ENCODE data around the gene GNA14. TPM values are rescaled to one million over a fixed set of nuclear protein-coding genes. Genes with fewer than 3 reads are reported as not detected.

Gene GNA14
- total and polyA plus RNA-seq, 2 of the 8 experiments (the other 6 are each of a cell fraction or from before 2014, with no cell fraction given): 3.4 to 6.3 TPM

- TF ChIP-seq, protein P1, sequence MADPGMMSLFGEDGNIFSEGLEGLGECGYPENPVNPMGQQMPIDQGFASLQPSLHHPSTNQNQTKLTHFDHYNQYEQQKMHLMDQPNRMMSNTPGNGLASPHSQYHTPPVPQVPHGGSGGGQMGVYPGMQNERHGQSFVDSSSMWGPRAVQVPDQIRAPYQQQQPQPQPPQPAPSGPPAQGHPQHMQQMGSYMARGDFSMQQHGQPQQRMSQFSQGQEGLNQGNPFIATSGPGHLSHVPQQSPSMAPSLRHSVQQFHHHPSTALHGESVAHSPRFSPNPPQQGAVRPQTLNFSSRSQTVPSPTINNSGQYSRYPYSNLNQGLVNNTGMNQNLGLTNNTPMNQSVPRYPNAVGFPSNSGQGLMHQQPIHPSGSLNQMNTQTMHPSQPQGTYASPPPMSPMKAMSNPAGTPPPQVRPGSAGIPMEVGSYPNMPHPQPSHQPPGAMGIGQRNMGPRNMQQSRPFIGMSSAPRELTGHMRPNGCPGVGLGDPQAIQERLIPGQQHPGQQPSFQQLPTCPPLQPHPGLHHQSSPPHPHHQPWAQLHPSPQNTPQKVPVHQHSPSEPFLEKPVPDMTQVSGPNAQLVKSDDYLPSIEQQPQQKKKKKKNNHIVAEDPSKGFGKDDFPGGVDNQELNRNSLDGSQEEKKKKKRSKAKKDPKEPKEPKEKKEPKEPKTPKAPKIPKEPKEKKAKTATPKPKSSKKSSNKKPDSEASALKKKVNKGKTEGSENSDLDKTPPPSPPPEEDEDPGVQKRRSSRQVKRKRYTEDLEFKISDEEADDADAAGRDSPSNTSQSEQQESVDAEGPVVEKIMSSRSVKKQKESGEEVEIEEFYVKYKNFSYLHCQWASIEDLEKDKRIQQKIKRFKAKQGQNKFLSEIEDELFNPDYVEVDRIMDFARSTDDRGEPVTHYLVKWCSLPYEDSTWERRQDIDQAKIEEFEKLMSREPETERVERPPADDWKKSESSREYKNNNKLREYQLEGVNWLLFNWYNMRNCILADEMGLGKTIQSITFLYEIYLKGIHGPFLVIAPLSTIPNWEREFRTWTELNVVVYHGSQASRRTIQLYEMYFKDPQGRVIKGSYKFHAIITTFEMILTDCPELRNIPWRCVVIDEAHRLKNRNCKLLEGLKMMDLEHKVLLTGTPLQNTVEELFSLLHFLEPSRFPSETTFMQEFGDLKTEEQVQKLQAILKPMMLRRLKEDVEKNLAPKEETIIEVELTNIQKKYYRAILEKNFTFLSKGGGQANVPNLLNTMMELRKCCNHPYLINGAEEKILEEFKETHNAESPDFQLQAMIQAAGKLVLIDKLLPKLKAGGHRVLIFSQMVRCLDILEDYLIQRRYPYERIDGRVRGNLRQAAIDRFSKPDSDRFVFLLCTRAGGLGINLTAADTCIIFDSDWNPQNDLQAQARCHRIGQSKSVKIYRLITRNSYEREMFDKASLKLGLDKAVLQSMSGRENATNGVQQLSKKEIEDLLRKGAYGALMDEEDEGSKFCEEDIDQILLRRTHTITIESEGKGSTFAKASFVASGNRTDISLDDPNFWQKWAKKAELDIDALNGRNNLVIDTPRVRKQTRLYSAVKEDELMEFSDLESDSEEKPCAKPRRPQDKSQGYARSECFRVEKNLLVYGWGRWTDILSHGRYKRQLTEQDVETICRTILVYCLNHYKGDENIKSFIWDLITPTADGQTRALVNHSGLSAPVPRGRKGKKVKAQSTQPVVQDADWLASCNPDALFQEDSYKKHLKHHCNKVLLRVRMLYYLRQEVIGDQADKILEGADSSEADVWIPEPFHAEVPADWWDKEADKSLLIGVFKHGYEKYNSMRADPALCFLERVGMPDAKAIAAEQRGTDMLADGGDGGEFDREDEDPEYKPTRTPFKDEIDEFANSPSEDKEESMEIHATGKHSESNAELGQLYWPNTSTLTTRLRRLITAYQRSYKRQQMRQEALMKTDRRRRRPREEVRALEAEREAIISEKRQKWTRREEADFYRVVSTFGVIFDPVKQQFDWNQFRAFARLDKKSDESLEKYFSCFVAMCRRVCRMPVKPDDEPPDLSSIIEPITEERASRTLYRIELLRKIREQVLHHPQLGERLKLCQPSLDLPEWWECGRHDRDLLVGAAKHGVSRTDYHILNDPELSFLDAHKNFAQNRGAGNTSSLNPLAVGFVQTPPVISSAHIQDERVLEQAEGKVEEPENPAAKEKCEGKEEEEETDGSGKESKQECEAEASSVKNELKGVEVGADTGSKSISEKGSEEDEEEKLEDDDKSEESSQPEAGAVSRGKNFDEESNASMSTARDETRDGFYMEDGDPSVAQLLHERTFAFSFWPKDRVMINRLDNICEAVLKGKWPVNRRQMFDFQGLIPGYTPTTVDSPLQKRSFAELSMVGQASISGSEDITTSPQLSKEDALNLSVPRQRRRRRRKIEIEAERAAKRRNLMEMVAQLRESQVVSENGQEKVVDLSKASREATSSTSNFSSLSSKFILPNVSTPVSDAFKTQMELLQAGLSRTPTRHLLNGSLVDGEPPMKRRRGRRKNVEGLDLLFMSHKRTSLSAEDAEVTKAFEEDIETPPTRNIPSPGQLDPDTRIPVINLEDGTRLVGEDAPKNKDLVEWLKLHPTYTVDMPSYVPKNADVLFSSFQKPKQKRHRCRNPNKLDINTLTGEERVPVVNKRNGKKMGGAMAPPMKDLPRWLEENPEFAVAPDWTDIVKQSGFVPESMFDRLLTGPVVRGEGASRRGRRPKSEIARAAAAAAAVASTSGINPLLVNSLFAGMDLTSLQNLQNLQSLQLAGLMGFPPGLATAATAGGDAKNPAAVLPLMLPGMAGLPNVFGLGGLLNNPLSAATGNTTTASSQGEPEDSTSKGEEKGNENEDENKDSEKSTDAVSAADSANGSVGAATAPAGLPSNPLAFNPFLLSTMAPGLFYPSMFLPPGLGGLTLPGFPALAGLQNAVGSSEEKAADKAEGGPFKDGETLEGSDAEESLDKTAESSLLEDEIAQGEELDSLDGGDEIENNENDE (IDR thresholded peaks at IDR 0.05; ENCODE audit: insufficient replicate concordance, low read length): no peak
- TF ChIP-seq, protein P2, sequence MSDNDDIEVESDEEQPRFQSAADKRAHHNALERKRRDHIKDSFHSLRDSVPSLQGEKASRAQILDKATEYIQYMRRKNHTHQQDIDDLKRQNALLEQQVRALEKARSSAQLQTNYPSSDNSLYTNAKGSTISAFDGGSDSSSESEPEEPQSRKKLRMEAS (IDR thresholded peaks at IDR 0.05): no peak
- TF ChIP-seq TAF7 (optimal IDR thresholded peaks at IDR 0.05; ENCODE audit: borderline replicate concordance, low read depth, low read length) (no peak), BRCA1 (IDR thresholded peaks at IDR 0.05; ENCODE audit: low read depth, low read length) (no peak), KDM4A (IDR thresholded peaks at IDR 0.05; ENCODE audit: low read depth, low read length, severe bottlenecking) (no peak), FOSL1 (IDR thresholded peaks at IDR 0.05; ENCODE audit: insufficient read depth, low read depth, low read length) (no peak), CTBP2 (IDR thresholded peaks at IDR 0.05; ENCODE audit: borderline replicate concordance, insufficient read depth, insufficient read length, low read length) (no peak), SIRT6 (IDR thresholded peaks at IDR 0.05; ENCODE audit: low read length) (no peak), MAFK (IDR thresholded peaks at IDR 0.05; ENCODE audit: low read depth, low read length) (no peak)
- TF ChIP-seq, protein P3, sequence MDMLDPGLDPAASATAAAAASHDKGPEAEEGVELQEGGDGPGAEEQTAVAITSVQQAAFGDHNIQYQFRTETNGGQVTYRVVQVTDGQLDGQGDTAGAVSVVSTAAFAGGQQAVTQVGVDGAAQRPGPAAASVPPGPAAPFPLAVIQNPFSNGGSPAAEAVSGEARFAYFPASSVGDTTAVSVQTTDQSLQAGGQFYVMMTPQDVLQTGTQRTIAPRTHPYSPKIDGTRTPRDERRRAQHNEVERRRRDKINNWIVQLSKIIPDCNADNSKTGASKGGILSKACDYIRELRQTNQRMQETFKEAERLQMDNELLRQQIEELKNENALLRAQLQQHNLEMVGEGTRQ (IDR thresholded peaks at IDR 0.05; ENCODE audit: low read length): no peak
Observed at GRCh38 chr9:77659926-77660325, 11.8 kb upstream of the GNA14 start (continued).

Measured in H1 (cell line).